ENCODE data around the gene IRAG1.

IRAG1 gene

DNA sequence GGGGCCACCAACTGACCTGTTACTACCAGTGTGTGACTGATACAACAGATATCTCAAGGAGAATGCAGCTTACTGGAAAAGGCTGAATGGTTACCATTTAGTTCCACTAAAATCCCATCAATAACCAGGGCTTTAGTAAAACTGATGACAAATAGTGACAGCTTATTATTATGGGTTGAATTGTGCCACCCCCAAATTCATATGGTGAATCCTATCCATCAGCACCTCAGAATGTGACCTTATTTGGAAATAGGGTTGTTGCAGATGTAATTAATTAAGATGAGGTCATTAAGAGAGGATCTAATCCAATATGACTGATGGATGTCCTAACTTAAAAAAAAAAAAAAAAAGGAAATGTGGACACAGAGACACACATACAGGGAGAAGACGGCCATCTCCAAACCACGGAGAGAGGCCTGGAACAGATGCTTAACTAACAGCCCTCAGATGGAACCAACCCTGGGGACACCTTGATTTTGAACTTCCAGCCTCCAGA, 27.4 kb upstream of the IRAG1 start:
- Mint-ChIP-seq H3K27ac (no peak overlapping the region), H3K4me1 (peaks cover 9 to 10% of the 10 kb centered on the region in 2 donors), H3K9me3 (peaks cover 0 to 5% of the 10 kb centered on the region in 2 donors), H3K36me3 (peaks cover under 1 to 7% of the 10 kb centered on the region in 2 donors), H3K27me3 (no peaks in the 10 kb centered on the region), H3K4me3 (no peak overlapping the region)
- DNase-seq (no peak), ATAC-seq (replicated peaks) (no peak)

DNA sequence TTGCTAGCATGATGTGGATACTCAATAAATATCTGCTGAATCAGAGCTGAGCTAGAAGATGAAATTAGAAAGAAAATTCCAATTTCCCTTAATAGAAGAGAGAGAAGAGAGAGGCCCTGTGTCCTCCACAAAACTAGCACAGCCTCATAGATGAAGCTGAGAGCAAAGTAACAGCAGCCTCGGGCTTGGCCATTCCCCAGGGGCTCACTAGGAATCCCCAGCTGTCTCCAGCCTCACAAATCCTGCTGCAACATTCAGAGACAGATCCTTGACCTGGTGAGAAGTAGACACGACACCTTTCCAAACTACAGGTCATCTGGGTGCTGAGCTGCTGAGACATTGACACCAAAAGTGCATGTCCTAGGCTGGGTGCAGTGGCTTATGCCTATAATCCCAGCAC, 26.1 kb upstream of the IRAG1 start:
- H3K9me3 Mint-ChIP-seq, result no peaks in the 10 kb centered on the region
- H3K4me3 Mint-ChIP-seq, result no peak overlapping the region
- DNase-seq (no peak), ATAC-seq (replicated peaks) (no peak)
- H3K27ac Mint-ChIP-seq, result no peak overlapping the region
- no peaks in the 10 kb centered on the region for H3K27me3 Mint-ChIP-seq
- H3K4me1 Mint-ChIP-seq, result no peaks in the 10 kb centered on the region
- no peaks in the 10 kb centered on the region for H3K36me3 Mint-ChIP-seq

DNA sequence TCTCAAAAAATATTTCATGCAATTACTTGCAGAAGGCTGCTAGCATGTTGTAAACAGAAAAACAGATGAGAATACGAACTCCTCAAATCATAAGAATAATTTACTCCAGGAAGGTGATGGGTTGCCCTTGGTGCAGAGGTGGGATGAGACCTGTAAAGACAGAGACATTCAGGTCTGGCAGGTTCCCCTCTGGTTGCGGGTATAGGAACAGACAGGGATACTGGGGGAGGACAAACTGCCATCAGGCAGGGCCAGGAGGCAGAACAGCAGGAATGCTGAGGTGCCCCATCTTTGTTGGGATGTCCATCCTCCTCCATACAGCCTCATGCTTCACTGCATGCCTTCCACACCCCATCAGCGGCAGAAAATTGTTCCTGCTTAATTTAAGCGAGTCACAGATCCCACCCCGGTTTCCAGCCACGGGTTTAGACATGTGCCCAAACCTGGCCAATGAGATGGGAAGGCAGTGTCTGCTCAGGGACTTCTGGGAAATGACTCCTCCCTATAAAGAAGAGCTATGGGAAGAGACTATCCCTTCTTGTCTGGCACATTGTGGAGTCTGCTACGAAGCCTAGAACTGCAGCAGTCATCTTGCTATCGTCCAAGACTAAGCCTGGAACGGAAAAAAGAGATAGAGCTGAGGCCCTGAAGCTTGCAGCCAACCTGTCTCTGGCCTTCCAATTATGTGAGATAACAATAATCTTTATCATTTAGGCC, 23.1 kb upstream of the IRAG1 start:
- ATAC-seq (replicated peaks) (no peak), DNase-seq (no peak)
- no peaks in the 10 kb centered on the region for H3K4me1 Mint-ChIP-seq
- H3K27ac Mint-ChIP-seq, result no peak overlapping the region
- no peak overlapping the region for H3K4me3 Mint-ChIP-seq
- H3K9me3 Mint-ChIP-seq, result no peaks in the 10 kb centered on the region
- H3K27me3 Mint-ChIP-seq, result no peaks in the 10 kb centered on the region
- H3K36me3 Mint-ChIP-seq, result no peaks in the 10 kb centered on the region

DNA sequence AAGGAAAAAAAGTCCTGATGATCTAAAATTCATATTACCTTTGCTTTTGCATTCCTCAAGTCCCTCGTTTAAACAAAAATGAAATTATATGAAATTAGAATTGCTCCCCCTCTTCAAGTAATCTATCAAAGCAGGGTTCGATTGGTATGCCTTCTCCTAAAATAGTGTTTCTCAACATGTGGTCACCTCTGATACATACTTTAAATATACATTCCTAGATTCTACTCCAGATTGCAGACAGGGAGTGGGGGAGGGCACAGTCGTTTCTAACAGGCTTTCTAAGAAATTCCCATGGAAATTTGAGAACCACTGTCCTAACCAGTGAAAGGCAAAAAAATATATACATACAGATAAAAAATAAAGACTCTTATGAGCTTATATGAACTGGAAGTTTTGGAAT, 22.6 kb upstream of the IRAG1 start:
- Mint-ChIP-seq H3K4me1 (no peaks in the 10 kb centered on the region), H3K27me3 (no peaks in the 10 kb centered on the region)
- no peak for DNase-seq

DNA sequence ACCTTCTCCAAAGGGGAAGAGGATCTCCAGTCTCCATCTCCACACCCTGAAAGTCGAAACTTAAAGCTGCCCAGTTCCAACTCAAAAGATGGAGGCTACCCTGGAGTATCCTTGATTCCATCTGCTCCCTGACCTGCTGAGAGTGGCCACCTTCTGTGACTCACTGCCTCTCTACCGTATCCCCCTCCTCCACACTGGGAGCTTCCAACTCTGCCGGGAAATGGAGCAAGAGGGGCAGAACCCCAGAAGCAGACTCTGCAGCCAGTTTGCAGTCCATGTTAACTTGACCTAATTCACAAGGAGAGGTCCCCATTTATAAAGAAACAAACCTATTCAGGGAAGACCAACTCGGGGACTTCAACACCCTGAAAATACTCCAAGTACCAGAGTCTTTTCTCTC, 22.0 kb upstream of the IRAG1 start:
- H3K9me3 Mint-ChIP-seq, result no peaks in the 10 kb centered on the region
- ATAC-seq (replicated peaks) (no peak), DNase-seq (no peak)
- H3K4me3 Mint-ChIP-seq, result no peak overlapping the region
- no peaks in the 10 kb centered on the region for H3K4me1 Mint-ChIP-seq
- H3K36me3 Mint-ChIP-seq, result no peaks in the 10 kb centered on the region
- H3K27ac Mint-ChIP-seq, result no peak overlapping the region
- no peaks in the 10 kb centered on the region for H3K27me3 Mint-ChIP-seq

More for the DNA sequence above, 22.6 kb upstream of the IRAG1 start:
- no peak for ATAC-seq (replicated peaks)
- Mint-ChIP-seq H3K9me3 (no peaks in the 10 kb centered on the region), H3K36me3 (no peaks in the 10 kb centered on the region), H3K27ac (no peak overlapping the region), H3K4me3 (no peak overlapping the region)

DNA sequence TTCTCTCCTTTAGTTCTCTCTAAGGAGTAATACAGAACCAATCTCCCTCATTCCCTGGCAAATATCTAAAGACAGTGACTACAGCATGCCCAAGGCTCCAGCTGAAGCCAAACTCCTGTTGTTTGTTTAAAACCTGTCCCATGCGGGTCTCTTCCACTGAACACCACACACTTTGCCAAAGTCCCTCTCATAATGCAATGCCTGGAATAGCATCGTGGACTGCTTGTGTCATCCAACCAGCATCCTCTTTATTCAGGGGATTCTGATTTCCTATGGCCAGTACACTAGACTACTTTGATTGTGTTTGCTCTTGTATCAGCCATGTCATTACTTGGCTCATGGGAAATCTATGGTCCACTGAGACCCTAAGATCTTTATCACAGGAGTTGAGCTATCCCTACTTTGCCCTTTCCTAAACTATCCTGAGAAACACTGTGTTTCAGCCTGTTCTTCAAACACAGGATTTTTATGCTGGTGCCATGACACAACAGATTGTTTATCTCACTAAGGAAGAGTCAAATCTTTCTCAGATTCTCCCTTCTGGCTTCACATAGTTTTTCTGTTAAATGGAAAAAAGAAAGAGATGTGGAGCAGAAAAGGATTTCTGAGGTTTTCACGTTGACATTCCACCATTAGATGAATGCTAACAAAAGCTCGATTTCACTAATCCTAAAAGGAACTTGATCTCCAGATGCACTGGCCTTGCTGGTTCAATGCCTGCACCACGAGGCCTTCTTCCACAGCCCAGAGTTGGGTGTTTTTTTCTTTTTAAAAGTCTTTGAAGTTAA, 15.9 kb upstream of the IRAG1 start:
- DNase-seq (no peak), ATAC-seq (replicated peaks) (no peak)
- Mint-ChIP-seq H3K9me3 (no peaks in the 10 kb centered on the region), H3K27me3 (no peaks in the 10 kb centered on the region), H3K36me3 (no peaks in the 10 kb centered on the region), H3K4me3 (no peak overlapping the region), H3K27ac (no peak overlapping the region), H3K4me1 (no peaks in the 10 kb centered on the region)

DNA sequence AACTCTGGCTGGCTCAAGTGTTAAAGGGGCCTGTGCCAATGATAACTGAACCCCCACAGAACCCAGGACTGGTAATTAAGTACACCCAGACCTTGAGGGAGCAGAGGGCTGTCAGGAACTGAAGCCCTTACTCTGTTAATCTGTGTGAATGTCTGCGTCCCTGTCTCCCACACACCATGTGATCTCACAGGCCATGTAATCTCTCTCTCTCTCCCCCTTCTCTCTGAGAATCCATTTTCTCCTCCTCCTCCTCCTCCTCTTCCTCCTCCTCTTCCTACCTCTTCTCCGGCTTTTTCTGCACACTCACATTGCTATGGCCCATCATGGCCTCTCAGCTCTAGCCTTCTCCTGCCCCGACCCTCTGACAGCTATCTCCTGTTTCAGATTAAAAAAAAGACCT, 14.6 kb upstream of the IRAG1 start:
- Mint-ChIP-seq H3K27ac (no peak overlapping the region), H3K4me3 (no peak overlapping the region), H3K4me1 (no peaks in the 10 kb centered on the region), H3K36me3 (no peaks in the 10 kb centered on the region), H3K9me3 (no peaks in the 10 kb centered on the region), H3K27me3 (no peaks in the 10 kb centered on the region)
- DNase-seq (no peak), ATAC-seq (replicated peaks) (no peak)

DNA sequence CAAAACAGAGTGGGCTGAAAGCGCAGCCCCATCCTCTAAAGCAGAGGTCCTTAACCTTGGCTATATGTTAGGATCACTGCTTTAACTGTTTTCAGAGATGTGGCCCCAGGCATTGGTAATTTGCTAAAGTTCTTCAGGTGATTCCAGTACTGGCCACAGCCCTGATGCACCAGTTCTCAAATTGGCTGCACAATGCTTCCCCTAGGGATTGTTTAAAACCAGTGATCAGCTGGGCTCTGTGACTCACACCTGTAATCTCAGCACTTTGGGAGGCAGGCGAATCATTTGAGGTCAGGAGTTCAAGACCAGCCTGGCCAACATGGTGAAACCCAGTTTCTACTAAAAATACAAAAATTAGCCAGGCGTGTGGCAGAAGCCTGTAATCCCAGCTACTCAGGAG, 8.4 kb upstream of the IRAG1 start:
- DNase-seq (no peak), ATAC-seq (replicated peaks) (no peak)
- Mint-ChIP-seq H3K9me3 (peaks cover 5 to 7% of the 10 kb centered on the region in 2 donors), H3K27me3 (no peaks in the 10 kb centered on the region), H3K4me3 (no peak overlapping the region), H3K27ac (no peak overlapping the region), H3K4me1 (peaks cover 1 to 3% of the 10 kb centered on the region in 2 donors), H3K36me3 (peaks cover 0 to 7% of the 10 kb centered on the region in 2 donors)

DNA sequence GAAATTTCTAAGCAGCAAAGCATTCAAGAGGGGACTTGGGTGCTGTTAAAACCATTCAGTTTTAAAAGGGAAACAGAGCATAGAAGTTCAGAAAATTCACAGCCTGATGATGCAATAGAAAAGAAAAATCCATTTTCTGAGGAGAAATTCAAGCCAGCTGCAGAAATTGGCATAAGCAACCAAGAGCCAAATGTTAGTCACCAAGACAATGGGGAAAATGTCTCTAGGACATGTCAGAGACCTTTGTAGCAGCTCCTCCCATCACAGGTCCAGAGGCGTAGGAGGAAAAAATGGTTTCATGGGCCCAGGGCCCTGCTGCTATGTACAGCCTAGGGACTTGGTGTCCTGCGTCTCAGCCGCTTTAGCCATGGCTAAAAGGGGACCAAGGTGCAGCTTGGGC, 5.5 kb upstream of the IRAG1 start:
- DNase-seq (no peak), ATAC-seq (replicated peaks) (no peak)
- Mint-ChIP-seq H3K4me3 (no peak overlapping the region), H3K4me1 (peaks cover 7 to 14% of the 10 kb centered on the region in 2 donors), H3K9me3 (peaks cover 5 to 7% of the 10 kb centered on the region in 2 donors), H3K36me3 (peaks cover 0 to 7% of the 10 kb centered on the region in 2 donors), H3K27me3 (no peaks in the 10 kb centered on the region), H3K27ac (no peak overlapping the region)

DNA sequence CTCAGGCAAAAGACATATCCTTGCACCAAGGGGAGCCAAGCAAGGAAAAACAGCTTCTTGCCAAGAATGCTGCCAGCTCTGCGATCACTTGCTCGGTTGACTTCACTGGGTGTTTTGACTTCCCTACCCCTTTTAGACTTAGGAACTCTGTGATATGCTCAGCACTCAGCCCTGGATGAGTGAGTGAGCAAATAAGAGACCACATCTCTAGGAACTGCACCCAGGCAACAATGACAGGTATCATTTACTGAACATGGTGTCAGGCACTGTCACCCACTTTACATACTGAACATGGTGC, 3.7 kb upstream of the IRAG1 start:
- H3K9me3 Mint-ChIP-seq, result peaks cover 5 to 7% of the 10 kb centered on the region in 2 donors
- H3K27ac Mint-ChIP-seq, result no peak overlapping the region
- H3K4me3 Mint-ChIP-seq, result no peak overlapping the region
- DNase-seq (no peak), ATAC-seq (replicated peaks) (no peak)
- peaks cover 10 to 22% of the 10 kb centered on the region in 2 donors for H3K4me1 Mint-ChIP-seq
- H3K36me3 Mint-ChIP-seq, result peaks cover 0 to 7% of the 10 kb centered on the region in 2 donors
- H3K27me3 Mint-ChIP-seq, result peaks cover 0 to 9% of the 10 kb centered on the region in 2 donors

DNA sequence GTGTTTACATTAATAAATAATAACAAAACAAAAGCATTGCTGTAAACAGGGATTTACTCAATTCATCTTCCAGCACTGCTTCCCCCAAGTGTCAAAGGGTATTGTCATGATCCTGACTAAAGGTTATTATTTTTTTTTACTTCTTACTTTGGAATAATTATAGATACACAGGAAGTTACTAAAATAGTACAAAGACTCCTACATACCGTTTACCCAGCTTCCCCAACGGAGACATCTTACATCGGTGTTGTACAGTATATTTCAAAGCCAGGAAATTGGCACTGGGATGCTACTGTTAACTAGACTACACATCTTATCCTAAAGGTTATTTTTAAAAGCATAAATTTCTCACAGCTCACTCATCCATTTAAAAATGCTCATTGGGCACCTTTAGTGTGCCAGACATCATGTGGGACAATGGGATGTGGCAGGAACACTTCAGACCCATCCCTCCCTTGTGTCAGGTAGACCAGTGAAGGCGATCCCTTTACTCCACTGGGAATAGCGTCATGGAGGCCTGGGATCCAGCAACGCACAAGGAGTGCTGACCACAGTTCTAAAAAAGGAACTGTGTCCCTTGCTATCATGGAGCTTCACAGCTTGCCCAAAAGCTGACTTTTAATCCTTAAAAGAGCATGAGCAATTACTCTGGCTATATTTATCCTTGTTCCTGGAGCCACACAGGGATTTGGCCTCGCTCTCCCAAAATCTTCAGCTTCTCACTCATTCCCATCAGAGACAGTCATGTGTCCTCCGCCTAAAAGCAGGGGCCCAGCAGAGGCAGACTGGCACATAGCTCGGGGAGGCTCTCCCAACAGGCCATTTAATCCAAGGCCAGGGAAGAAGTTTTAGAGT, 3.1 kb upstream of the IRAG1 start:
- DNase-seq, result no peak
- peaks cover 10 to 22% of the 10 kb centered on the region in 2 donors for H3K4me1 Mint-ChIP-seq
- H3K4me3 Mint-ChIP-seq, result no peak overlapping the region
- no peak overlapping the region for H3K27ac Mint-ChIP-seq
- peaks cover 5 to 7% of the 10 kb centered on the region in 2 donors for H3K9me3 Mint-ChIP-seq
- H3K27me3 Mint-ChIP-seq, result peaks cover 0 to 12% of the 10 kb centered on the region in 2 donors
- ATAC-seq (replicated peaks), result no peak
- peaks cover 0 to 7% of the 10 kb centered on the region in 2 donors for H3K36me3 Mint-ChIP-seq

DNA sequence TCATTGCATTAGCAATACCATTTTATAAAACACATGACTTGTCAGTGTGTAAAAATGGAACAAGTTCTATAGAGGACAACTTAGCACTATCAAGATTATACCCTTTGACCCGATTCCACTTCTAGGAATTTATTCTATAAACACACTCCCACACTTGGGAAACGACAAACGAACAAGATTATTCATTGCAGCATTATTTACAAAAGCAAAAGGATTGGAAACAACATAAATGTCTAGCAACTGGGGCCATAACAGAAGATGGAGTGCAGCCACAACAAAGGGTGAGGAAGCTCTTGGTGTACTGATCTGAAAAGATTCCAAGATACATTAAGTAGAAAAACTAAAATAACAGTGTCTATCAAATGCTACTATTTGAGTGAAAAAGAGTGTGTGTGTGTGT, 2.3 kb upstream of the IRAG1 start:
- H3K4me1 Mint-ChIP-seq, result peaks cover 10 to 22% of the 10 kb centered on the region in 2 donors
- ATAC-seq (replicated peaks) (no peak), DNase-seq (no peak)
- H3K9me3 Mint-ChIP-seq, result peaks cover 5 to 7% of the 10 kb centered on the region in 2 donors
- H3K27me3 Mint-ChIP-seq, result peaks cover 0 to 12% of the 10 kb centered on the region in 2 donors
- peaks cover 0 to 6% of the 10 kb centered on the region in 2 donors for H3K36me3 Mint-ChIP-seq
- H3K27ac Mint-ChIP-seq, result no peak overlapping the region
- H3K4me3 Mint-ChIP-seq, result no peak overlapping the region

DNA sequence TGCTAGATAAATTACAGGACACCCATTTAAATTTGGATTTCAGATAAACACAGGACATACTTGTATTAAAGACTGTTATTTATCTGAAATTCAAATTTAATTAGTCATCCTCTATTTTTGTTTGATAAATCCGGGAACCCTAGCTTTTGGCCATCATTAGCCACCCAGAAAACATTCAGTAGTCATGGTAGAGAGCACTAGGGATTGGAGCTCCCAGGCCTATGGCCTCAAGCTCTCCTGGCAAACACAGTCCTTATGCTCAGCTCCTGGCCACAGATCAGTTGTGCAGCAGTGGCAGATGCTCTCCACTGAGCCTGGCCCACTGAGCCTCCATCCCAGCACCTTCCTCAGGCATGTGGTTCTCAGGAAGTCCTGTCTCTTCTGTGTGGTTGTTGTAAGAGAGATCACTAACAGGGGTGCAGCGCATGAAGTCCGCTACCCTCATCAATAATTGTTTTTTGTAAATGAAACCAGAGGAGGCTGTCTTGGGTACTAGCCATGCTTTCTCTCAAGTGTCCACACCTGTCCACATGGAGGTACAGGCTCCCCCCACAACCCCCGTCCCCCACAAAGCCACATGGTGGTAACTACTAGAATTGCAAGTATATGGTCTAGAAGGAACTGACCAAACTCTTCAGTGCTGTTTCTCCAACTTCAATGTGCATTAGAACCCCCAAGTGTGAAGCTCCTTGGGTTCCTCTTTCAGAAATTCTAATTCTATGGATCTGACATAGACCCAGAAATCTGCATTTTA, 1.1 kb upstream of the IRAG1 start:
- Mint-ChIP-seq H3K27ac (no peak overlapping the region), H3K36me3 (peaks cover 0 to 4% of the 10 kb centered on the region in 2 donors), H3K9me3 (peaks cover 5% of the 10 kb centered on the region in 2 donors), H3K27me3 (peaks cover 0 to 12% of the 10 kb centered on the region in 2 donors), H3K4me1 (peaks cover 10 to 22% of the 10 kb centered on the region in 2 donors), H3K4me3 (no peak overlapping the region)
- DNase-seq (no peak), ATAC-seq (replicated peaks) (no peak)

Measured in stimulated activated naive B cell treated with anti-CD40 and anti-IgM and Interleukin-4, amounts not matched to agents 10 μg/mL and 1 μg/mL and 100 μg/mL, for 72 hours (primary cell).